BJ (cell line): Measurements from ENCODE around the gene ONECUT3. TPM values are rescaled to one million over a fixed set of nuclear protein-coding genes. Genes with fewer than 3 reads are reported as not detected.

ENCODE experiments used
- CTCF ChIA-PET: fragments of 350-600 bp; formaldehyde crosslinking; extraction: SDS; loops from one replicate; lab custom pipeline; 2021; ENCODE audit warnings: antibody characterized with exemption, inconsistent platforms; lab: Yijun Ruan, JAX
- POLR2A ChIA-PET: fragments of 300-600 bp; sonication (Branson Sonifier 250); formaldehyde crosslinking; extraction: SDS; loops from one replicate; lab custom pipeline; 2021; ENCODE audit warnings: antibody characterized with exemption; lab: Charles Lee
- DNase-seq: peaks from one replicate; pipeline ENCODE4 v3.0.0-alpha.2; 2011; ENCODE audit warnings: low read depth
- H3K27me3 ChIP-seq: 2 replicates; pipeline ENCODE4 v1.6.0; 2011; ENCODE audit warnings: low read length; ENCODE audit not compliant: control insufficient read depth, insufficient read depth
- H3K36me3 ChIP-seq: 2 replicates; pipeline ENCODE4 v1.5.1; 2011; ENCODE audit warnings: low read length; ENCODE audit not compliant: control insufficient read depth, insufficient read depth
- H3K4me3 ChIP-seq: 2 replicates; pipeline ENCODE4 v1.5.1; 2011; ENCODE audit warnings: low read depth, mild to moderate bottlenecking, control low read depth, low read length
- CTCF ChIP-seq: IDR thresholded peaks from 2 replicates; pipeline ENCODE4 v1.5.1; 2011; ENCODE audit warnings: low read depth, mild to moderate bottlenecking, control low read depth, inconsistent platforms, low read length, moderate library complexity; ENCODE audit not compliant: insufficient read depth
- polyA plus RNA-seq: library from polyadenylated mRNA; depleted of rRNA; stranded (reverse); fragments of >200 nt; gene quantifications from 2 replicates; pipeline ENCODE4 v1.2.3, GENCODE V29; 2011

Gene ONECUT3
- polyA plus RNA-seq, 1 experiment = not detected

DNA sequence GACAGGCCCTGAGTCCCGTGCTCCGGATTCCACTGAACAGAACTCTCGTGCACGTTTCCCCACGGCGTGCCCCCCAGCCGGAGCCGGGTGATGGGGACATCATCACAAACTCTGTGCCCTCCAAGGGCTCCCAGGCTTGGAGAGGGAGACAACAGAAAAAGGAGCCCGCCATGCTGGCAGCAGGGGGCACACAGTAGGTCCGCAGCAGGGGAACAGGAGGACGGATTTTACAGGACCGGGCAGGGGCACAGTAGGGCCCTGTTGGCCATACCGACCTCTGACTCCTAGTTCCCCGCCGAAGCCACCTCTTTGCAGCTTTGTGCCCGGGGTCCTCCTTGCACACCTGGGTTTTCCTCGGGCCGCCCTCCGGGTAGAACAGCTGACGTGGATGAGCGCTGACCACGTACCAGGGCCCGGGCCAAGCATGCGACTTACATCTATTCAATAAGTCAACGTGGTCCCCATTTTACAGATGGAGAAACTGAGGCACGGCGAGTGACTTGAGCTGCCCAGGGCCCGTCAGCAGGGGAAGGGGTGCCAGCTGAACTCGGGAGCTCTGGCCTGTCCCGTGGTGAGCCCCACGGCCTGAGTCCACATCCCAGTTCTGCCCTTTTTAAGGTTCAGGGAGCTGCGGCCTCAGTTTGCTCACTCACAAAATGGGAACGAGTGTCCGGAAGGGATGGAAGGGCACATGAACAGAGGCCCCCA is 10.2 kb upstream of the ONECUT3 start:
- ChIA-PET POLR2A (no interaction called here), CTCF (interaction anchor here (1.0 kb wide), 1 partner anchor 71 kb away, joined by 3 read pairs; no protein-coding TSS in a partner anchor)
- no peak for TF ChIP-seq CTCF
- H3K4me3 ChIP-seq = no peak overlapping the region
- no peak for DNase-seq
- H3K36me3 ChIP-seq = no peaks in the 10 kb centered on the region
- H3K27me3 ChIP-seq = peaks cover 8% of the 10 kb centered on the region

GRCh38 chr19:1744133-1744665 is 9.1 kb upstream of the ONECUT3 start:
- ChIA-PET POLR2A (no interaction called here), CTCF (no interaction called here)
- no peak for DNase-seq
- Histone ChIP-seq H3K36me3 (no peaks in the 10 kb centered on the region), H3K4me3 (no peak overlapping the region), H3K27me3 (peaks cover 18% of the 10 kb centered on the region)
- no peak for TF ChIP-seq CTCF

GRCh38 chr19:1744822-1745563 is 8.3 kb upstream of the ONECUT3 start:
- CTCF ChIA-PET = no interaction called here
- POLR2A ChIA-PET = no interaction called here
- no peak for DNase-seq
- no peak overlapping the region for H3K4me3 ChIP-seq
- no peaks in the 10 kb centered on the region for H3K36me3 ChIP-seq
- H3K27me3 ChIP-seq = peaks cover 24% of the 10 kb centered on the region
- TF ChIP-seq CTCF = no peak

DNA sequence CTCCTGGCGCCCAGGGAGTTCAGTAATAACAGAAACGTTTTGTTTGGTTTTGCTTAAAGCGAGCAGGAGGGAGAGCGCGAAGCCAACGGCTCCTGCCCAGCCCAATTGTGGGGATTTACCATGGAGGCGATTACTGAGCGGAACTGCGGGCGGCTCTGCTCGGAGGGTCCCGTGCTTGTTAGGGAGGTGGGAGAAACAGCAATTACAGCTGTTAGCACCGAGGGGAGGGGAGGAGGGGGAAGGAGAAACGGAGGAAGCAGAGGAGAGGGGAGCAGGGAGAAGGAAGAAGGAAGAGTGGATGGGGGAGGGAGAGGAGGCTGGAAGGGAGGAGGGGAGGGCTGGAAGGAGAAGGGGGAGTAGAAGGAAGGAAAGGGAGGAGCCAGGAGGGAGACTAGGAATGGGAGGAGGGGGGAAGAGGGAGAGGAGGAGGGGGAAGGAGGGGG is 7.7 kb upstream of the ONECUT3 start:
- POLR2A ChIA-PET = no interaction called here
- Histone ChIP-seq H3K27me3 (peaks cover 30% of the 10 kb centered on the region), H3K36me3 (no peaks in the 10 kb centered on the region), H3K4me3 (no peak overlapping the region)
- CTCF ChIA-PET = no interaction called here
- TF ChIP-seq CTCF = no peak
- no peak for DNase-seq
